SJSA1 (cell line): Measurements from ENCODE around the gene DDRGK1. TPM values are rescaled to one million over a fixed set of nuclear protein-coding genes. Genes with fewer than 3 reads are reported as not detected.

ENCODE experiments used
- DNase-seq, 2 experiments: peaks; one replicate each; pipeline ENCODE4 v3.0.0-alpha.2; 2015 to 2020; ENCODE audit warnings: low spot score in 2 of 2, low read depth in 1 of 2
- H3K27ac ChIP-seq: fragments of 250-450 bp; sonication (Bioruptor Pico); 2 replicates; pipeline ENCODE4 v1.5.1; 2020; ENCODE audit warnings: mild to moderate bottlenecking, moderate library complexity
- H3K27me3 ChIP-seq: fragments of 250-450 bp; sonication (Bioruptor Pico); replicated peaks from 2 replicates; pipeline ENCODE4 v1.5.1; 2020; ENCODE audit warnings: mild to moderate bottlenecking, moderate library complexity
- H3K36me3 ChIP-seq: fragments of 250-450 bp; sonication (Bioruptor Pico); 2 replicates; pipeline ENCODE4 v1.5.1; 2020; ENCODE audit warnings: mild to moderate bottlenecking
- H3K4me1 ChIP-seq: fragments of 250-450 bp; sonication (Bioruptor Pico); replicated peaks from 2 replicates; pipeline ENCODE4 v1.6.1; 2021; ENCODE audit warnings: mild to moderate bottlenecking
- H3K4me3 ChIP-seq: fragments of 250-450 bp; sonication (Bioruptor Pico); 2 replicates; pipeline ENCODE4 v1.5.1; 2020; ENCODE audit warnings: mild to moderate bottlenecking
- H3K9me3 ChIP-seq: fragments of 250-450 bp; sonication (Bioruptor Pico); replicated peaks from 2 replicates; pipeline ENCODE4 v1.5.1; 2020; ENCODE audit warnings: mild to moderate bottlenecking
- total RNA-seq: library from RNA; depleted of rRNA; stranded (reverse); fragments of >200 nt; shearing (Covaris generic); gene quantifications from 2 replicates; pipeline ENCODE4 v1.2.3, GENCODE V29; 2014

DDRGK1 gene
- total RNA-seq, 1 experiment from 2014 or later, result 29.1 TPM

- DNase-seq, result peak in 1 of 2 experiments; percentile 21
- no peak overlapping the region for H3K27ac ChIP-seq
- peaks cover 7% of the 10 kb centered on the region for H3K9me3 ChIP-seq
- H3K36me3 ChIP-seq, result peaks cover 4% of the 10 kb centered on the region
- H3K4me1 ChIP-seq, result peaks cover 20% of the 10 kb centered on the region
- peaks cover 7% of the 10 kb centered on the region for H3K27me3 ChIP-seq
- peak overlapping the region; percentile 94 for H3K4me3 ChIP-seq
Observed at GRCh38 chr20:3174442-3175261, 29.8 kb downstream of the DDRGK1 start.

- Histone ChIP-seq H3K4me3 (peak overlapping the region; percentile 94), H3K27me3 (peaks cover 7% of the 10 kb centered on the region), H3K4me1 (peaks cover 20% of the 10 kb centered on the region), H3K36me3 (peaks cover 4% of the 10 kb centered on the region), H3K9me3 (peaks cover 7% of the 10 kb centered on the region), H3K27ac (0 out of 2 replicates have a peak overlapping the region, but pooled peaks have one; percentile 13)
- peak; percentile 71 to 82 for DNase-seq
Observed at GRCh38 chr20:3173610-3174441, 30.7 kb downstream of the DDRGK1 start.

- DNase-seq, result peak; percentile 75 to 83
- peak within 1 kb of the TSS; percentile 94 for H3K4me3 ChIP-seq
- peaks cover 7% of the 10 kb centered on the region for H3K9me3 ChIP-seq
- H3K36me3 ChIP-seq, result peaks cover 4% of the 10 kb centered on the region
- peaks cover 20% of the 10 kb centered on the region for H3K4me1 ChIP-seq
- H3K27ac ChIP-seq, result peak within 1 kb of the TSS; percentile 75
- peaks cover 7% of the 10 kb centered on the region for H3K27me3 ChIP-seq
Observed at GRCh38 chr20:3172933-3173609, 31.4 kb downstream of the DDRGK1 start, which contains the start of gene LZTS3. Gene LZTS3, minus strand, starts transcription at chr20:3173549. Its CDS starts 6,386 bp downstream, at chr20:3167163.

- Histone ChIP-seq H3K9me3 (peaks cover 7% of the 10 kb centered on the region), H3K4me1 (peaks cover 20% of the 10 kb centered on the region), H3K27ac (no peak overlapping the region), H3K27me3 (peaks cover 7% of the 10 kb centered on the region), H3K4me3 (peak overlapping the region; percentile 94), H3K36me3 (peaks cover 4% of the 10 kb centered on the region)
- DNase-seq, result no peak
Observed at GRCh38 chr20:3172126-3172932, 32.2 kb downstream of the DDRGK1 start.

DNA sequence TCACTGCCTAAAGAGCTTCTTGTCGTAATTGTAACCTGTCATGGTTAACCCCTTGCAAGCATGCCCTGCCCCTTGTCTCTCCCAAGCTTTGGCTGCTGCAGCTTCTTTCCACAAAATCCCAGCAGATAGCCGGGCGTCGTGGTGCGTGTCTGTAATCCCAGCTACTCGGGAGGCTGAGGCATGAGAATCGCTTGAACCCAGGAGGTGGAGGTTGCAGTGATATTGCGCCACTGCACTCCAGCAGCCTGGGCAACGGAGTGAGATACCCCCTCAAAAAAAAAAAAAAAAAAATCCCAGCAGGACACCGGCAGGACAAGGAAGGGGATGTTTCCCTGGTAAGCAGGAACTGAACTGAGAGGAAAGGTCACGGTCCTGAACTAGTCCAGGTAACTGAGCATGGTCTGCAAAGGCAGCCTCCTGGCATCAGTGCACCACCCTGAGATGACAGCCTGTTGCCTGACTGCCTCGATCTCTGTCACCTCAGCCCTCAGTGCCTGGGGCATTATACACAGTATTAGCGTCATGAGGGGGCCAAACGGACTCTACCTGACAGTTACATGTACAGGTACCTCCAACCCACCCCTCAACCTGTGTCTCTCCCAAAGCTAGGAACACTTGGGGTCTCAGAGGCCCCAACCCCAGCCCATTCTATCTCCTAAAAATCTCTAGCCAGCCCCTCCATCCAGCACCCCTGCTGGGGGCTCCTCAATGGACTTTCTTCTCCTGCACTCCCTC, 32.9 kb downstream of the DDRGK1 start:
- peaks cover 20% of the 10 kb centered on the region for H3K4me1 ChIP-seq
- no peak overlapping the region for H3K27ac ChIP-seq
- H3K4me3 ChIP-seq, result no peak overlapping the region
- peaks cover 7% of the 10 kb centered on the region for H3K27me3 ChIP-seq
- no peak for DNase-seq
- H3K36me3 ChIP-seq, result peaks cover 4% of the 10 kb centered on the region
- H3K9me3 ChIP-seq, result peaks cover 7% of the 10 kb centered on the region

GRCh38 chr20:3168829-3169590, 35.5 kb downstream of the DDRGK1 start:
- Histone ChIP-seq H3K4me1 (peaks cover 11% of the 10 kb centered on the region), H3K27me3 (peaks cover 4% of the 10 kb centered on the region; the same call in 1 of the 2 replicates), H3K4me3 (no peak overlapping the region), H3K36me3 (peaks cover 4% of the 10 kb centered on the region), H3K9me3 (peaks cover 7% of the 10 kb centered on the region), H3K27ac (no peak overlapping the region)
- no peak for DNase-seq

GRCh38 chr20:3168079-3168828, 36.2 kb downstream of the DDRGK1 start:
- Histone ChIP-seq H3K27me3 (peaks cover 4% of the 10 kb centered on the region; the same call in 1 of the 2 replicates), H3K9me3 (peaks cover 3% of the 10 kb centered on the region), H3K4me3 (no peak overlapping the region), H3K4me1 (peaks cover 4% of the 10 kb centered on the region), H3K36me3 (peaks cover 3% of the 10 kb centered on the region), H3K27ac (no peak overlapping the region)
- DNase-seq, result no peak

GRCh38 chr20:3167738-3168078, 36.8 kb downstream of the DDRGK1 start:
- no peak for DNase-seq
- Histone ChIP-seq H3K27ac (no peak overlapping the region), H3K9me3 (no peaks in the 10 kb centered on the region), H3K4me1 (no peaks in the 10 kb centered on the region; the same call in 1 of the 2 replicates), H3K36me3 (no peaks in the 10 kb centered on the region), H3K4me3 (no peak overlapping the region), H3K27me3 (no peaks in the 10 kb centered on the region)

GRCh38 chr20:3166913-3167342, 37.6 kb downstream of the DDRGK1 start:
- no peak overlapping the region for H3K27ac ChIP-seq
- H3K27me3 ChIP-seq, result no peaks in the 10 kb centered on the region
- no peaks in the 10 kb centered on the region for H3K4me1 ChIP-seq
- no peaks in the 10 kb centered on the region for H3K9me3 ChIP-seq
- no peak overlapping the region for H3K4me3 ChIP-seq
- no peak for DNase-seq
- no peaks in the 10 kb centered on the region for H3K36me3 ChIP-seq

DNA sequence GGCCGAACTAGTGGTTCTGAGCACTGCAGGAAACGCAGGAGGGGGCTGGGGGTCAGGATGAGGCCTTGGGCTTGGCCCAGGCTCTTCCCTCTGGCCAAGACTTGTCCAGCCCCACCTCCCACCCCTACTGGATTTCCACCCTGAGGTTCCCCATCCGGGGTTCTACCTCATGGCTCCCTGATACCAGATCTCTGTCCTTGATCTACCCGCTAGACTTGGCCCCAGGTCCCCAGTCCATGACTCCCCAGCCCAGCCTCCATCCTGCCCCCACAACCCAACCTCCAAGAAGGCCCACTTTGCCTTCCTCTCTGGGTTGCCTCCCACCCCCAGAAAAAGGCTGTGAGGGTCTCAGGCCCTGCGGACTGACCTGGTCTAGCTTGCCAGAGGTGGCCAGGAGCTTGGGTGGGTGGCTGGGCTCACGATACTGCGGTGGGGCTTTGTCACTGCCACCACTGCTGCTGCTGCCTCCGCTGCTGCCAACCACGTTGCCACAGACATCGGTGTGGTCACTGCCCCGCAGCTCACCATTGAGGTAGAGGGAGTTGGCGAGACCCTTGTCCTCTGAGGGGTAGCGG, 38.1 kb downstream of the DDRGK1 start:
- H3K36me3 ChIP-seq, result no peaks in the 10 kb centered on the region
- H3K4me3 ChIP-seq, result no peak overlapping the region
- H3K27ac ChIP-seq, result no peak overlapping the region
- H3K9me3 ChIP-seq, result no peaks in the 10 kb centered on the region
- no peaks in the 10 kb centered on the region for H3K4me1 ChIP-seq
- no peaks in the 10 kb centered on the region for H3K27me3 ChIP-seq
- no peak for DNase-seq
